Femur (tissue), 1 donor: ENCODE results near the gene RAC3.

Source experiments
- DNase-seq: peaks from one replicate; pipeline ENCODE4 v3.0.0-alpha.2; 2017

Gene RAC3

GRCh38 chr17:82013772-82014321, 17.6 kb upstream of the RAC3 start:
- DNase-seq = no peak

GRCh38 chr17:82014432-82014831, 17.0 kb upstream of the RAC3 start:
- no peak for DNase-seq

DNA sequence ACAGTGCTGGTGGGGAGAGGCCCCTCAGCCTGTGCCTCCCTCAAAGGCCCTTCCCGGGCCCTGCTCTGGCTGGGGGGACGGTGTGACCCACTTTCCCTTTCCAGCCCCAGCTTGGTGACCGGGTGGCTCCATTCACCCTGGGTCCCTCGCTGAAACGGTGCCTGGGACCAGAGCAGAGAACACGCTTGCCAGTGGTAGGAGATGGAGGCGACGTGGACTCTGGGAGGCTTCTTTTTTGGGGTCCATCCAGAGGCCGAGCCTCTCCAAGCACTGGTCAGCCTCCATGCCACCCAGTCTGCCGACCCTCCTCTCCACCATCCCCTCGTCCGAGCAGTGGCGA, 16.5 kb upstream of the RAC3 start:
- no peak for DNase-seq

DNA sequence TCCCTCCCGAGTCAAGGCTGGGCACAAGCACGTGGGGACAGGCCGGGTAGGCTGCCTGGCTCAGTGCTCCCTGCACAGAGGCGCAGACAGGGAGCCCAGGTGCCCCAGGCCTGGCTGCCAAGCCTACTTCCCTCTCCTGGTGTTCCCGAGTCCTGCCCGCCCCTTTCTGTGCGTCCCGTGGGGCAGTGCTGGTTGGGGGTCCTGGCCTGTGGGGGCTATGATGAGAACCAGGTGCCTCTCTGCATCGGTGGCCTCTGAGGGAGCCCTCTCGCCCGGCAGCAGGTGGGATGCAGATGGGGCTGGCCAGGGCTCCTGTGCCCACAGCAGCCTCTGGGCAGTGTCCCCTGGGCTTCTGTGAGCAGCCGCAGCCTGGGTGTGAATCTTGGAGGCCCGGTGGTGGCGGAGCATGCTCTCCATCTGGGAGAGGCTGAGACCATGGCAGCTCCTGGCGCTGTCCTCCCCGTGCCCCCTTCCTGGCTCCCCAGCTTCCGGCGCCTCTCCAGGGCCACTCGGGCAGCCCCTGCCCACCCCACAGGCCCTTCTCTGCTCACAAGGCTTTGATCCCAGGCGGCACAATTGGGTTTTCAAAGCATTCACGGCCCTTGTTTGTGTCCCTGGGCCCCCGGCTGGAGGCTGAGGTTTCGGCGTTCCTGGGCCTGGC, 16.0 kb upstream of the RAC3 start:
- DNase-seq = no peak

- no peak for DNase-seq
Observed at GRCh38 chr17:82016061-82016874, 15.2 kb upstream of the RAC3 start.

GRCh38 chr17:82016875-82017459, 14.5 kb upstream of the RAC3 start:
- DNase-seq = no peak

GRCh38 chr17:82017612-82018151, 13.8 kb upstream of the RAC3 start:
- DNase-seq = no peak

DNA sequence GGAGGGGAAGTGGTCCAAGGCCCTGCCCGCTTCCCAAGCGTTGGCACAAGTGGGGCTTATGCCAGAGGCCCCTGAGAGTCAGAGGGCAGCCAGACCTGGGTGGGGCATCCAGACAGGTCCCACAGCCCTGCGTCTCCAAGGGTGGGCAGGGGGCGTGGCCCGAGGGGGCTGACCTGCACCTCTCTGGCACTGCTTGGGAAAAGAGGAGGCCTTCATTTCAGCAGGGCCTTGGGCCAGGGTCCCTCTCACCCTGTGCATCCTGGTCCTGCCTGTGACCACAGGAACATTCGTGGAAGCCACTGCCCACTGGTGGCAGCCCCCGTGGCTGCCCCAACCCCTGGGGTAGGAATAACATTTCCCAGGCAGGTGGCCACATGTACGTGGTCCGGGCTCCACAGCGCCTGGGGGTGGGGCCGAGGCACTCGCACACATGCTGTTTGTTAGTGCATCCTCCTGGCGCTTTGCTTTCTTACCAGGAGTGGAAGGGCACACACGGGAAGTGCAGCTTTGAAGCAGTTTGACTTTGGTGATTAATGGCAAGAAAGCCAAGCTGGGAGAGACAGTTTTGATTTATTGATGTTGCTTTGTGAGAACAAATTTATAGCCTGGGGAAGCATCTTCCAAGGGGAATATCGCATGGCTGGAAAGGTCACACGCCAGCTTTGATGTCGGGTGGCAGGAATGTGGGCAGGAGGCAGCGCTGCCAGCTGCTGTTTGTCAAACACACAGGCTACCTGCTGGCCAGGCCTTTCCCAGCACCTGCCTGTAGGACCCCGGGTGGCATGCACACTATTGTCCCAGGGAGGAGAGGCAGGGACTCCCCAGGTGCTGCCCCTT, 13.1 kb upstream of the RAC3 start:
- DNase-seq = no peak

- DNase-seq = no peak
Observed at GRCh38 chr17:82018989-82019689, 12.3 kb upstream of the RAC3 start.

- no peak for DNase-seq
Observed at GRCh38 chr17:82019690-82020571, 11.5 kb upstream of the RAC3 start.

DNA sequence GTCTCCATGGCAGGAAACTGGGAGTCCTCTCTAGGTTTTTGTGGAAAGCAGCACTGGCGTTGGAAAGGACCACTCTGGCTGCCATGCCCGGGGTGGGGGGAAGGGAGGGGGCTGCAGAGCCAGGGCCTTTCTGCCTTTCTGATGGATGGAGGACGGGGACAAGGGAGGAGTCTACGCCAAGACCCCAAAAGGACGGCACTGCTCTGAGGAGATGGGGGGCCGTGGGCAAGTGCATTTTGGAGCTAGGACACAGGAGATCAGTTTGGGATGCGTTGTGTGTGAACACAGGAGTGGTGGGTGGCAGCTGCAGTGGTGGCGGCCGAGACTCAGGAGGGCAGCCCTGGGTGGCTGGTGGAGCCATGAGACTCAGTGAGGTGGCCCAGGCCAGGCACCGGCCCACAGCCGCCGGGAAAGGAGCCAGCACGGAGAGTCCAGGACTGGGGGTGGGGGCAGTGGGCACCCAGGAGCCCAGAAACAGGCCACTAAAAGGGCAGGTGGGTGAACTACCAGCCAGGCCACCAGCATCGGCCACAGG, 10.8 kb upstream of the RAC3 start:
- DNase-seq = no peak

DNA sequence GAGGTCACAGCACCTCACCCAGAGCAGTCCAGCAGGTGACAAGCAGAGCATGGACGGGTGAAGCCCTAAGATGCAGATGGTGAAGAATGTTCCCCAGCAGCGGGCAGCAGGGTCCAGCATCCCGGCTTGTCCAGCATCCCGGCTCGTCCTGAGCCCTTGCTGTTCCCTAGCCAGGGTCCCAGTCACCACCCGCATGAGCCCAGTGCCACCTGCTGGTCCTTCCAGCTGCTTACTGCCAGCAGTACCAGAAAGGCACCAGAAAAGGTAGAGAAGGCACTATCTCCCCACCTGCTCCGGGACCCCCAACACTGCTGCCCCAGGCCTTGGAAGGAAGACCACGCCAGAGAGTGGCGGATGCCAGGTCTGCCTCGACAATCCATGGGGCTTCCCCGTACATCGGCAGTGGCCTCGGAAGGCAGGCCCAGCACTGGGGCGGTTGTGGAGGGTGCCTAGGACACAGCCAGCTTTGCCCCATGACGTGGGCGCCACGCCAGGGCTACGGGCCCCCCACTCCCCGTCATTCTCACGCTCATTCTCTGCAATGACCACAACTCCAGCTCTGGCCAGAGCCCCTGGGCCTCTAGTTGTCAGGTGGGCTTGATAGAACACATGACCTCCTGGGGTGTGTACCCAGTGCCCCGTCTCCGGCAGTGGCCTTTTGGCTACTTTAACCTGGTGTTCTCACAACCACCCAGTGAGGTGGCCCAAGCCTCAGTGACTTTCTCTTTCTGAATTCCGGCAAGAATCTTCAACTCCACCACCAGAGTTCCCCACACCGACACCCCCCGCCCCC, 10.2 kb upstream of the RAC3 start:
- DNase-seq = peak; percentile 85

DNA sequence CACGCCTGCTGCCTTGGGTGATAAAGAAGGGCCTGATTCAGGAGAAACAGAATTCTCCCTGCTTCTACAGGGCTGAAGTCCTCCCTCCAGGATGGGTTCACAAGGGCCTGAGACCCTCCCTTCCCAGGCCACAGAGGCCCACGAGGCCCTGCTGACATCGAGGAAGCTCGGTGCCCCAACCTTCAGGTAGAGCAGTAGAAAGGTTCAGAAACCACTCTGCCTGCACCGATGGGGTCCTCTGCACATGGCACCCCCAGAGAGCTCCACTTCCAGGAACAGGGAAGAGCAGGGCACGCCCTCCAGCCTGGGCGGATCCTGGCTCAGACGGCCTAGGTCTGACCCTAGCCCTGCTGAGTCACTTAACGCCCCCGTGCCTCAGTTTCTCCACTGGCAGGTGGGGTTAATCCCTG, 9.6 kb upstream of the RAC3 start:
- DNase-seq = no peak

DNA sequence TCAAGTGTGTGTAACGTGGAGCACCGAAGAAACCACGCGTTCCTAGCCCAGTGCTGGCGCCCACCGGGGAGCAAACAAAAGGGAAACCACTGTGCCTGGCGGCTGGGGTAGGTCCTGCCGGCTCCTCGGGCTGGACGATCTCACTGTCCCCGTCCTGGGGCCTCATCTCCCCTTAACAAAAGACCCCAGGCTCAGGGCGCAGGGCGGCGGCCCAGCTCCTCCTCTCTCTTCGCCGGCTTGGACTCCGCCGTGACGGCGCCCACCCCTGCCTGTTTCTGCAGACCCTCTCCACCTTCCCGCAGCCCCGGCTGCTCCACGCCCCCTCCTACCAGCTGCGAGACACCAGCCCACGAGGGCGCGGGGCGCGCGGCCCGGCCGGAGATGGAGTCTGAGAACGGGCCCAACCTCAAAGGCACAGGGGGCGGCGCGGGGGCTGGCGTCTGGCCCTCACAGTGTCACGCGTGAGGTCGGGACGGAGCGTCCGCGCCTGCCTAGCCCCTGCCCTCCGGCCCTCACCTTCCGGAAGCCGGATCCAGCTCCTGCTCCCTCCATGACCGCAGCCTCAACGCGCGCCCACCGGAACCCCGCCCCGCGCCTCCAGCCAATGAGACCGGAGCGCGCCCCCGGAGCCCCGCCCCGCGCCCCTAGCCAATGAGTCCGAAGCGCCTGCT, 9.0 kb upstream of the RAC3 start, which contains the start of gene CENPX:
Gene CENPX (minus strand): TSS at position 569 of the 671 bp plus-strand sequence. CDS start 17 bp downstream, at position 552.
- no peak for DNase-seq

- peak; percentile 100 for DNase-seq
Observed at GRCh38 chr17:82022981-82023446, 8.5 kb upstream of the RAC3 start, which contains the start of gene LRRC45. Gene LRRC45 (plus strand): TSS chr17:82023305. CDS start chr17:82023644, 339 bp downstream.

DNA sequence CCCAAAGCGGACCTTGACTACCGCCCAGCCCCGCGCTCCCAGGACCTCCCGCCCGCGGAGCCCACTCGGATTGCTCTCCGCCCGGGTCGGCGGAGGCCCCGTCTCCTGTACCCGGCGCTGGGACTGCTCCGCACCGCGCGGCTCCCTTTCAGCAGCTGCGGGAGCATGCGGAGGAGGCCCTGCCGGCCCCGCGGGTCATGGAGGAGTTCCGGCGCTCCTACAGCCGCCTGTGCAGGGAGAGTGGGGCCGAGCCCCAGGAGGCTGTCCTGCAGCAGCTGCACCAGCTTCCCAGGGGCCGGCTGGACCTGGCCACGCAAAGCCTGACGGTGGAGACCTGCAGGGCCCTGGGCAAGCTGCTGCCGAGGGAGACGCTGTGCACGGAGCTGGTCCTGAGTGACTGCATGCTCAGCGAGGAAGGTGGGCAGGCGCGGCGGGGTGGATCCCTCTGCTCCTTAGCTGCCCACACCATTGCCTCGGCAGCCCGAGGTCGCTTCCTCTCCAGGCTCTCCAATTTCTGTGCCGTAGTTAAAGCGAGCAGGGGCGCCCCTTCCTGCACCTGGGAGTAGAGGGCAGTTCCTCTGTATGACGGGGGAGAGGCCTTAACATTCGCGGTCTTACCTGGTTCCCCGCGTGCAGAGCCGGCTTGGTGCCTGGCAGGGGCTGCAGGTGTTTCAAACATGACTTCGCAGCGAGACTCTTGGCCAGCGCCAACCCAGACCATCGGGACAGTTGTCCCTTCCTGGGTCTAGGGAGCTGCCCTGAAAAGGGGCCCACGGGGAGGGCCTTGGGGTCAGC, 7.8 kb upstream of the RAC3 start:
- no peak for DNase-seq

DNA sequence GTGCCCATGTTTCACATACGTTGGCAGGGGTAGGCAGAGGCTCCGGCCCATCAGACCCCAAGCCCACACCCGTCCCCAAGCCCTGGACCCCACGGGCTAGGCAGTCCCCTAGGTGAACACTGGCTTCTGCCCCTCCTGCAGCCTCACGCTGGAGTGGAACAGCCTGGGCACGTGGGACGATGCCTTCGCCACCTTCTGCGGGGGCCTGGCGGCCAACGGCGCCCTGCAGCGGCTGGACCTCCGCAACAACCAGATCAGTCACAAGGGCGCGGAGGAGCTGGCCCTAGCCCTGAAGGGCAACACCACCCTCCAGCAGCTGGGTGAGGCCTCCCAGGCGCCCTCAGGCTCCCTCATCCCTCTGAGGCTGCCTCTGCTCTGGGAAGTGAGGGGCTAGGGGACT, 6.6 kb upstream of the RAC3 start:
- no peak for DNase-seq
